CD4-positive, alpha-beta T cell treated with Interferon gamma for 1 hour (primary cell): Measurements from ENCODE around the gene PIGB.
"Not testable (repeated sequence)": the region's sequence is repeated elsewhere in the genome, so short reads cannot be mapped to it uniquely, and the experiment has no call there.

ENCODE experiments used
- DNase-seq: peaks from one replicate; pipeline ENCODE4 v3.0.0-alpha.2; 2020

PIGB gene

GRCh38 chr15:55318588-55319494 is at the start of gene PIGB, which contains the start of gene PIGBOS1:
Gene PIGB (plus strand): TSS chr15:55319222. CDS start chr15:55319251, 29 bp downstream.
Gene PIGBOS1 (minus strand): TSS chr15:55319123. CDS start chr15:55317792, 1,331 bp downstream.
- DNase-seq: peak; percentile 82

DNA sequence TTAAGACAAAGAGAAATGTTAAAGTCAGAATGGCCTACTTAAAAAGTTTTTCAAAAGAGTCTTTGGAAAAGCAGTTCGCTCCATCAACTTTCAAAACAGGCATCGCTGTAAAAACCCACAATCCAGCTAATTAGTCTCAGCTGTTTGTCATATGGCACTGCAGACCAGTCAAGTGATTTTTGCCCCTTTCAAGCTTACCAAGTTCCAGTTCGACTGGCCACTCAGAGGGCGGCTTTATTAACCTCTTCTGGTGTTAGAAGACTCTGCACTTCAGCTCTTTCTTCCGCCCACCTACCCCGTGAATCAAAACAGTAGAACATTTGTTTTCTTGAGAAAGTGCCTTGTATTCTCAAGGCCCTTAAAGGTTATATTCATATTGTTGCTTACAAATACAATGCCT is 48.7 kb upstream of the PIGB start:
- no peak for DNase-seq

GRCh38 chr15:55276324-55276723 is 42.7 kb upstream of the PIGB start:
- DNase-seq: peak; percentile 9

GRCh38 chr15:55277116-55277564 is 41.9 kb upstream of the PIGB start:
- peak; percentile 58 for DNase-seq

GRCh38 chr15:55277715-55278114 is 41.3 kb upstream of the PIGB start:
- no peak for DNase-seq

GRCh38 chr15:55279100-55279745 is 39.8 kb upstream of the PIGB start:
- DNase-seq: no peak

DNA sequence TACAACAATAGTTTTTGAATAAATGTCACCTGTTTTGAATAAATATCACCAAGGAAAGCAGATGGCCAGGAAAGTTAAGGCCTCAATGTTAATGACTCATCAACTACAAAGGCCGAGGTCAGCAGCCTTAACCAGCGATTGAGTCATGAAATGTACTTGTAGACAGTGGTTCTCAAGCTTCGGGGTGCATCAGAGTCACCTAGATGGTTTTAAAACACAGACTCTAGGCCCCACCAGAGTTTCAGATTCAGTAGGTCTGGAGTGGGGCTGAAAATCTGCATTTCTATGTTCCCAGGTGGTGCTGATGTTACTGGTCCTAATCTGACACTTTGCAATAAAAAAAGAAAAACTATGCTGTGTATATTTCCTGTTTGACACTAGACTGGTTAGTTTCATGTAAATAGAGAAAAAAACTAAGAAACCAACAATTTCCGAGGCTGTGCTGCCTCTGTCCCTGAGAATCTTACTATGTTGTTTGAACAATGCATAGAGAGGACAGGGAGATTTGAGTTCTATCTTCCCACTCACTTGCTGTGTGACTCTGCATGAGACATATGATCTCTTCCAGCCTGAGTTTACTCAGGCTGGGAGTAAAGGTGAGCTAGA is 39.2 kb upstream of the PIGB start:
- DNase-seq: peak; percentile 60

DNA sequence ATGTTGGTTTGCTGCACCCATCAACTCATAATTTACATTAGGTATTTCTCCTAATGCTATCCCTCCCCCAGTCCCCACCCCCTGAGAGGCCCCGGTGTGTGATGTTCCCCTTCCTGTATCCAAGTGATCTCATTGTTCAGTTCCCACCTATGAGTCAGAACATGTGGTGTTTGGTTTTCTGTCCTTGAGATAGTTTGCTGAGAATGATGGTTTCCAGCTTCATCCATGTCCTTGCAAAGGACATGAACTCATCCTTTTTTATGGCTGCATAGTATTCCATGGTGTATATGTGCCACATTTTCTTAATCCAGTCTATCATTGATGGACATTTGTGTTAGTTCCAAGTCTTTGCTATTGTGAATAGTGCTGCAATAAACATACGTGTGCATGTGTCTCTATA is 38.4 kb upstream of the PIGB start:
- peak; percentile 19 for DNase-seq

DNA sequence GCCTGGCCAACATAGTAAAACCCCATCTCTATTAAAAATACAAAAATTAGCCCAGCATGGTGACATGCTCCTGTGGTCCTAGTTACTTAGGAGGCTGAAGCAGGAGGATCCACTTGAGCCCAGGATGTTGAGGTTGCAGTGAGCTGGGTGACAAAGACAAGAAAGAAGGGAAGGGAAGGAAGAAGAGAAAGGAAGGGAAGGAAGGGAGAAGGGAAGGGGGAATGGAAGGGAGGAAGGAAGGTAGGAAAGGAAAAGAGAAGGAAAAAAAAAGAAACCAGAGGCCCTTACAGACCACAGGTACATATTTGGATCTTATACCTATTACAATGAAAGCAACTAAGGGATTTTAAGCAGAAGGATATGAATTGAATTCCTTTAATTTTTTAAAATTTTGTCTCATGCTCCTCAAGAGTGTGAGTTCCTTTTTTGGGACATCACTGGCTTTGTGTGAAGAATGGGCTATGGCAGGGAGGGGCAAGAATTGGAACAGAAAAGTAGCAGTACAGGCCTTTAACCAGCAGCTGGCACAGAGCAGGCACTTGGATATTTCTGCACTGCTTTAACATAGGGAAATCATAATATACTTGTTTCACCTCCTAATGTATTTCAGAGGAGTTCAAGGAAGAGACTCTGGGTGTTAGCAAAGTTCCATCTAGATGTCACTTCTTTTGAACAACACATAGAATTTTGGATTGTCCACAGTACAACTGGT is 37.3 kb upstream of the PIGB start:
- no peak for DNase-seq

DNA sequence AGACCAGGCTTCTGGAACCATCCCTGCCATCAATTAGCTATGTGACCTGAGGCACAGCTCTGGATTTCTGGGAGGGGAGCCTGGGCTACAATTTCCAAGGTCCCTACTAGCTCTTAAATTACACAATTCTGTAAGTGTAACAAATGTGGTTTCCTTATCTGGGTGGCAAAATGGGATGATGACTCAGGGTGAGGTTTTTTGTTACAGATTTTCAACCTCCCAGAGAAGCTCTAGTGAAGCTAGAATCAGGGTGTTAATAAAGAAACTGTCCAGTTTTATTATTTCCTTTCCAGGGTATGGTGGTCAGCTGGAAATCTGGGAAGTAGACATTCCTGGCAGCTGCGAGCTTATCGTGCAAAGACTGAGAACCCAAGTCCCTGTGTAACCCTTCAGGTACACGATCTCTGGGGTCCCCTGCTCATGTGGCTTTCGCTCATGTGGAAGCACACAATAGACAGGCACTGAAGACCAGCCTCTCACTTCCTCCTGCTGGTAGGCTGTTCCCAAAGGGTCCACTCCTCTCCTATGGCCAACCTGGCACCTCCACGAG is 36.7 kb upstream of the PIGB start:
- no peak for DNase-seq

DNA sequence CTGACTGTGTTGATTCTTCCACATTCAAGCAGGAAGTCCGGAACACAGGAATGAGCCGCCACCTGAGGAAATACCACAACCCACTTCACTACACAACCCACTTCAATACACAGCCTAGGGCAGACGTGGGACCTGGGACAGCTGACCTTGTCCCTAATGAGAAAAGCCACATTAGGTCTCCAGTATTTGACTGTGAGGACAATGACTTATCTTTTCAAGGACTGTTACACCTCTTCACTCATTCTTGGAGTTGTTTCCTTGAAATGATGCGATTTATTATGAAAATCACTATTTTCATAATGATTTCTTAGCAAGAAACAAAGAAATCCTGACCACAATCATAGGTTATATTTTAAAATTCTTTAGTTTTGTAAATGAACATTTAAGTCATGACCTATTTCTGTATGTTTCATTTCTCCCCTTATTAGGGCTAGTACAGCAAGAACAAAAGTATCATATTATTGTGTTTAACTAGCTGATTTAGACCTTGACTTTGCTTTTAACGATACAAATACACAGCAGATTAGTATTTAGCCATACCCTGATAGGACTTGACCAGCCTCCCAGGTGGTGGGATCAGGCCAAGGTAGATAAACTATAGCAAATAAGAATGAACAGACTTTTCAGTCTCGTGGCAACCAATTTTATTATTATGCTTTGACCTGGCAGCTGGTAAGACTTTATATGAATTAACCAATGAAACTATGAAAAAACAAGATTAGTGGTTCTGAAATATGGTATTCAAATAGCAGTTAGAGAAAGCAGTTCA is 35.5 kb upstream of the PIGB start:
- no peak for DNase-seq

GRCh38 chr15:55284426-55284825 is 34.6 kb upstream of the PIGB start:
- no peak for DNase-seq

- not testable (repeated sequence) for DNase-seq
These were observed 32.4 kb upstream of the PIGB start for GRCh38 chr15:55286442-55287189.

DNA sequence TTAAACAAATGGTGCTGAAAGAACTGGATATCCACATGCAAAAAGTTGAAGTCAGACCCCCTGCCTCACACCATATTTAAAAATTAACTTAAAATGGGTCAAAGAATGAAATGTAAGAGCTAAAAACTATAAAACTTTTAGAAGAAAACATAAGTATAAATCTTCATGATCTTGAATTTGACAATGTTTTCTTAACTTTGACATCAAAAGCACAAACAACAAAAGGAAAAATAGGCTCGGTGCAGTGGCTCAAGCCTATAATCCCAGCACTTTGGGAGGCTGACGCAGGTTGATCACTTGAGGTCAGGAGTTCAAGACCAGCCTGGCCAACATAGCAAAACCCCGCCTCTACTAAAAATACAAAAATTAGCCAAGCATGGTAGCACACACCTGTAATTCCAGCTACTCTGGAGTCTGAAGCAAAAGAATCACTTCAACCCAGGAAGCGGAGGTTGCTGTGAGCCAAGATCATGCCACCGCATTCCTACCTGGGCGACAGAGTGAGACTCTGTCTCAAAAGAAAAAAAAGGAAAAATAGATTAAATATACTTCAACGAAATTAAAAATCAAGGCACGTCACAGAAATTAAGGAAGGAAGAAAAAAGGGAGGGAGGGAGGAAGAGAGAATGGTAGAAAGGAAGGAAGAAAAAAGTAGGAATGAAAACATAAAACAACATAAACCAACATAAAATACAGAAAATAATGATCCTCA is 30.9 kb upstream of the PIGB start:
- DNase-seq: no peak

DNA sequence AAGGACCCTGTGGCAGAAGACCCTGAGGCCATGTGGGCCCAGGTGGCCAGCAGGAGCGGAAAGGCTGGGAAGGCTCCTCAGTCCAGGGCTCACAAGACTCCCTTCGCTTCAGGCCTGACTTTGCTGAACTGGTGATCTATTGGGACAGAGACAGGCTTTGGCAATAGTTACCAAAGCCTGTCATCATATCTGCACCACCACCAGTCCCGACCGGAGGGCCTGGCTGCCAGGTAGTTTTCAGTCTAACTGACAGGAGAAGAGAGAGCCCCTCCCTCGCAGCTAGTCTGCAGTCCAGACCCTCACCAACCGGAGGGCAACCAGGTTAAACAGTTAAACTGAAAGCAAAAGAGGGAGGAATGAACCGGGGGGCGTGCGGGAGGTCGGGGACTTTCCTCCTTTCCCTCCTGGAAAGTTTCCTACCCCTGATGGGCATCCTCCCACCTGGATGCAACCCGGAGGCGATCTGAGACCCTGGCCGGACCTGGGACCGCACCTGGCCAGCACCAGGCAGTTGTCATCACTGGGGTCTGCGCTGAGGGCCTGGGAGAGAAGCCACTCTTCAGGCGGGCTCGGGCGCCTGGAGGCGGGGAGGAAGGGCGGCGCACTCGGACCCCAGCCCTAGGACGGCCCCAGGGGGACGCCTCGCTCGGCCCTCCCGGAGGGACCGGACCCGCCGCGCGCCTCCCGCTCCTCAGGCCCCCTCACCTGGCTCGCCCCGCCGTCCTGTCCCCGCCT is 29.8 kb upstream of the PIGB start:
- peak; percentile 24 for DNase-seq

- peak; percentile 80 for DNase-seq
These were observed 29.1 kb upstream of the PIGB start, which contains the start of gene RAB27A for GRCh38 chr15:55289746-55290527. Gene RAB27A (minus strand): TSS chr15:55289813. CDS start chr15:55234934, 54,879 bp downstream.

DNA sequence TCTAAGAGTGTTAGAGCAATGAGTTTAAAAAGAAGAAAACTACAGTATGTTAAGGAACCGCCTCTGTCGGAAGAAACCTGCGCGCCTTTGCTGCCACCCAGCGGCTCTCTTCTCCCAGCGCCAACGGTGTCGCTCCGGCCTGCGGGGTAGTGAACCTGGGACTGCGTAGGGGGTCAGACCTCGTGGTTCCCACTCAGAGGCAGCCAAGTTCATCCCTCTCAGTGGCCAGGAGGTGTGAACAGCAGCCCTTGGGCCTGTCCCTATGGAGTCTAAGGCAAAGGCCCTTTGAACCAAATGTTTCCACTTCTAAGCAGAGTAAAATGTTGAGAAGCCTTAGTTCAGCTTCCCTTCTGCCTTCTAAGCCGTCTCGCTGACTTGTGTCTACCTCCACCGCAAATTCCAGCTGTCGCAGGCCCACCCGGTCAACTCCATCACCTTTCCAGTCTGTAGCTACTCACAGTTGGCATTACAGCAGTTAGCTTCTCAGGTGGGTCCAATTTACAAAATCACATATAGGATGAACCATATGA is 28.4 kb upstream of the PIGB start:
- peak; percentile 82 for DNase-seq

DNA sequence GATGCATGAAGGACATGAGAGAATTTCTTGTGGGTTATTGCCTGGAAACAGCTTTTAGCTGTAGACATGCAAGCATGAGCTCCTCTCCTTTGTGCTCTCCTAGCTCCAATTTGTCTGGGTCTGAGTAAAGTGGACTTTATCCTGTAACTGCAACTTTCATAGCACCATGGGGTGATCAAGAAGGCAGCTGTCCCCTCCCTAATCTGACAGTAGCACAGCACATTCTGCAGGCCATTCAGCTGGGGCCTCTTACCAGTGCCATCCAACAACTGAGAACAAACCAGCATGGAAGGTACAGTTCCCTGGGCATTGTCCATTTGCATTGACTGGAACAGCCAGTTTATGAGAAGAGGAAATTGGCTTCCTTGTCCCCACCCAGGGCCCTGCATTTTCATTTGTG is 21.7 kb upstream of the PIGB start:
- DNase-seq: no peak
